UCSD-AML1 (cell line): ENCODE results near the gene ELOVL5.
"Not testable (repeated sequence)": the region's sequence is repeated elsewhere in the genome, so short reads cannot be mapped to it uniquely, and the experiment has no call there.

Source experiments
- DNase-seq: peaks from one replicate; lab custom pipeline; 2025; ENCODE audit not compliant: unreplicated experiment; lab: John Stamatoyannopoulos, UW

The ELOVL5 gene

GRCh38 chr6:53359095-53359842 lies 10.5 kb upstream of the ELOVL5 start:
- DNase-seq: peak; percentile 86

- no peak for DNase-seq
Measured at GRCh38 chr6:53358440-53359094, 9.8 kb upstream of the ELOVL5 start.

- DNase-seq: no peak
Measured at GRCh38 chr6:53357576-53358360, 9.0 kb upstream of the ELOVL5 start.

GRCh38 chr6:53353624-53354023 lies 4.9 kb upstream of the ELOVL5 start:
- no peak for DNase-seq

- DNase-seq: no peak
Measured at GRCh38 chr6:53352360-53352759, 3.6 kb upstream of the ELOVL5 start.

- DNase-seq: no peak
Measured at GRCh38 chr6:53349209-53349693, 501 bp upstream of the ELOVL5 start.

GRCh38 chr6:53347921-53348370 lies 804 bp downstream of the ELOVL5 start:
- peak; percentile 64 for DNase-seq

- peak; percentile 47 for DNase-seq
Measured at GRCh38 chr6:53347250-53347920, 1.4 kb downstream of the ELOVL5 start.

- not testable (repeated sequence) for DNase-seq
Measured at GRCh38 chr6:53346049-53346448, 2.7 kb downstream of the ELOVL5 start.

GRCh38 chr6:53344969-53345368 lies 3.8 kb downstream of the ELOVL5 start:
- DNase-seq: no peak

GRCh38 chr6:53343092-53343491 lies 5.7 kb downstream of the ELOVL5 start:
- no peak for DNase-seq

GRCh38 chr6:53342217-53342616 lies 6.5 kb downstream of the ELOVL5 start:
- DNase-seq: no peak

- DNase-seq: no peak
Measured at GRCh38 chr6:53340536-53340935, 8.2 kb downstream of the ELOVL5 start.

- no peak for DNase-seq
Measured at GRCh38 chr6:53339424-53339823, 9.3 kb downstream of the ELOVL5 start.

- DNase-seq: no peak
Measured at GRCh38 chr6:53338304-53338703, 10.4 kb downstream of the ELOVL5 start.

- no peak for DNase-seq
Measured at GRCh38 chr6:53336070-53336469, 12.7 kb downstream of the ELOVL5 start.

- no peak for DNase-seq
Measured at GRCh38 chr6:53335224-53335994, 13.3 kb downstream of the ELOVL5 start.

- no peak for DNase-seq
Measured at GRCh38 chr6:53333439-53334408, 15.0 kb downstream of the ELOVL5 start.

- no peak for DNase-seq
Measured at GRCh38 chr6:53331678-53332077, 17.1 kb downstream of the ELOVL5 start.
